HG03354 (cell line): ENCODE measurements around the gene FABP2.
A peak's percentile ranks its signal among the peaks of the same experiment; 100 is the strongest.
"Not testable (repeated sequence)": the region's sequence is repeated elsewhere in the genome, so short reads cannot be mapped to it uniquely, and the experiment has no call there.

Experiments
- ATAC-seq: cut with Tn5 transposase; IDR thresholded peaks from one replicate; pipeline ENCODE4 v1.9.1; 2021; ENCODE audit warnings: mild to moderate bottlenecking; ENCODE audit not compliant: unreplicated experiment, poor library complexity, severe bottlenecking

Gene FABP2

DNA sequence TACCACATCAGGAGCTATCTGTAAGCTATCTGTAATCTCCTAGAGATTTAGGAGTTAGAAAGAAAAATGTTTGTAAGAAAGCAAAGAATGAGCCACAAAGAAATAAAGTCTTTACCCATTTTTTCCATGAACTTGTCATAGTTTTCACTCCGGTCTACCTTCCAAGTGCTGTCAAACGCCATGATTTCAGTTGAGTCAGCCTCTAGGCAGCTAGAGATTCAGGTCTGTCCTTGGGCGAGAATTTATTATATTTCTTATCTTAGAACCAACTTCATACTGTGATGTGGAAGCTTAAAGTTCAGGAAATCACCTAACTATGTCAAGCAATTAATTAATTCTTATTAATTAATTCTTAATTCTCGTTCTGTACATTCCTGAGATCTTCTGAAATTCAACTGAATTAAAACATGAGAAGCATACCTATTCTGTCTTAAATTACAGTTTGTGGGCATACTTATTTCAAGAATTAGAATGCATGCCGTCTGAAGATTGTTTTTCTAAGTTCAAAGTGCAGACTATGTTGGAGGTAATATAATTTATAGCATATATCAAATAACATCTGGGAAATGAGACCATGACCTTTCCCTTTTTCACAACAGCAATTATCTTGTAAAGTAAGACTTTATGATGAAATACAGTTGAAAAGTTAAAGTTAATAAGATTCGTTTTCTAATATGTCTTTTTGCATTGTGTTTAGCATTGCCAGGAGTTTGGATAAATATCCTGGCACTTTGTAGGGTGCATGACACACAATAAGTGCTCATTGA lies at the start of gene FABP2:
TSS of gene FABP2 (minus strand) at position 218 of the 767 bp plus-strand sequence. CDS start at position 182, 36 bp downstream.
- ATAC-seq: no peak

DNA sequence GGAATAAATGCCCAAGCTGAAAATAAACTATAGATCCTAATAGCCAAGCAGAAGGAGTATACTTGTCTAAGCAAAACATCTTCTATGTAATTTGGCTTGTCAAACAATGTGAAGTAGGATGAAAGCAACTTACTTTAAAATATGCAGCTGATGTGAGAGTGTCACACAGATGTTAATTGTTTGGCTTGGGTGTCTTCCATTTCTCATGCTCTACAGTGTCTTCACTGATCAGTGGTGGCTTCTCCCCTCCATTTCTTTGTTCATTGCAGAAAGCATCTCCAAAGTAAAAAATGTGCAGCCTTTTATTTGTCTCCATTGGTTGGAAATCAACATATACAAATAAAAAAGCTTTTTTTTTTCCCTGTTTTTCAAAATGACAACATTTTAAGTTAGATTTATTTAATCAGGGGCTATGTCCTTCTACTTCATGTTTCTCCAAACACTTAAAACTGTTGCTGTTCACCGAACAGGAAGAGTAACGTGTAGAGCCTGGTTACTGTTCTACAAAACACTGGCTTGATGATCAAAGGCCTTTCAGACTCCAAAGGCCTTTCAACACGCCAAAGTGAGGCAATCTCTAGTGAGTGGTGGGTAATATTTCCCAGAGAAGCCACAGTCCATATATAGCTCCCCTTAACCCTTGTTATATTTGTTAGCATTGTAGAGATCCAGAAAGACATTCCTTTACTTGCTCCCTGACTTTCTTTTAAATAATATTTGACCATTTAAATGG lies 49.2 kb upstream of the FABP2 start:
- ATAC-seq: peak; percentile 33

DNA sequence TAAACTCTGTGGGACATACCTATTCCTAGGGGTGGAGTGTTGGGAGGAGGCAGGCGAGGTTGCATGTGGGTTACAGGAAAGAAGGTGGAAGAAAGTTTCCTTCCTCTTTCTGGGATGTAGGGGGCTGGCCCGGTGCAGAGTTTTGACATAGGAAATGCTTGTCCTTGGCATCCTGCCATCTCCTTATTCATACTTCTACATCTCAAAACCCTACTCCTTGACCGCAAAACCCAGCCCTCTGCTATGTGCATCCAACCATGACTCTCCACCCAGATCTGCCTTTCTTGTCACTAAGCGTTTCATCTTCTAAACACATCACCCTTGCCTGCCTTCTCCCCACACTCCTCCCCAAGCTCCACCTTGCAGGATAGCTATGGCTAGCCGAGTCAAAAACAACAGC lies 48.5 kb upstream of the FABP2 start:
- peak; percentile 94 for ATAC-seq

DNA sequence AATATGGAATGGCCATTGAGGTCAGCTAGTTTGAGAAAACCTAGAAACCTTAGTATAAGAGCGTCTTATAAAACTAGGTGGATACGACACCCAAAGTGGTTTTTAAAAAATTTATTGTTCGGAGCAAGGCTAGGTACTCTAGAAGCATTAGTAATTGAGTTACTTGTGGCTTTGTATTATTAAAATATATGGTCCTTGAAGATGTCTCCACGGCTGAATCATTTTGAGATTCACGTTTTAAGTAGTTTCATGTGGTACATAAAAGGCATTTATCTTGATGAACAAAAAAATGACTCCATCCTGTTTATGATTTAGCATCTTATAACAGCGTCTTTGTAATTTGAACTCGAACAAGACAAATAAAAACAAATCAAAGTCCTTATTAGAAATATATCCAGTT lies 44.9 kb upstream of the FABP2 start:
- not testable (repeated sequence) for ATAC-seq

DNA sequence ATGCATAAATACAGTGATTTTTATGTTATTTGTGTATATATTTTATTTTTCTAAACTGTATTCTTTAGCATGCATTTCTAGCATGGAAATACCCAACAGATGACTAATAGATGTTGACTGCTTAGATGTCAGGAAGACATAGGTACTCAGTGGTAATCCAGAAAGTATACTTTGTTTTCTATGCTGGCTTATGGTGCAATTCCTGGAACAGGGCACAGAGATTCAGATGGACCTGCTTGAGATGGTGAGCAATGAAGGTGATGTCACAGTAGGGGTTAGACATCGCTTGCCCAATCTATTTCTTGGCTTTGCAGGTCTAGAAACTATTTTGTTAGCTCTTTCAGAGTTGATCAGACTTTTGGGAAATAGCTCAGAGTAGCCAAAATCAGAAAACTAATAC lies 42.3 kb upstream of the FABP2 start:
- not testable (repeated sequence) for ATAC-seq

DNA sequence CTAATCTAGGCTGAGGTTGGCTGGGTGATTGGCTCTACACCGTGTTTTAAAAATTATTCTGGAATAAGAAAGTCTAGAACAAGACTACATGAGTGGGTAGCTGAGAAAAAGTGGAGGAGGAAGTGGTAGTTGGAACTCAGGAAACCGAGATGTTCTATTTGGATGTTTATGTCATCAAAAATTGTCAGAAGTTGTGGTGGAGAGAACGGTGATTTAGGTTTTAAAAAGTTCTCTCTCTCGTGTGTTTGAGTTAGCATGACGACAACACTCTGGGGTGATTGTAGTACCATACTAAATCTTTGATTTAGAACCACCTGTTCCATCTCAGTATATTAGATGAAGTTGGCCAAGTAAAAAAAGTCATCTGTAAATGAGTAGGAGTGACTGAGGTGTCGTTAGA lies 41.4 kb upstream of the FABP2 start:
- not testable (repeated sequence) for ATAC-seq

DNA sequence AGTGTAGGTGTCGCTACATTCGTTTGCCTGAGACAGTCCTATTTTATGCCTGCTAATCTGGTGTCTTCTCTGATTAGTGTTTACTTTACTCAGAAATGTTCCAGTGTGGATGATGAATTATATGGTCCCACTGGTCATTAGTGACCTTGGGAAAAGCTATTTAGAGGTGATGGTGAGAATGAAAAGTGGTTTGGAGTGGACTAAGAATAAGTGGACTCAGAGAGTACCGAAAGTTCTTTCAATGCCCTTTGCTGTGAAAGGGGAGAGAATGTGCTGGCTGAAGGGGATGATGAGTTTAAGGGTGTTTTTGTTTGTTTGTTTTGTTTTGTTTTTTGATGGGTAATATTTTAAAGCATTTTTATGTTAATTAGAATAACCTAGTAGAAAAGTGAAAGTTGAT lies 40.5 kb upstream of the FABP2 start:
- not testable (repeated sequence) for ATAC-seq

DNA sequence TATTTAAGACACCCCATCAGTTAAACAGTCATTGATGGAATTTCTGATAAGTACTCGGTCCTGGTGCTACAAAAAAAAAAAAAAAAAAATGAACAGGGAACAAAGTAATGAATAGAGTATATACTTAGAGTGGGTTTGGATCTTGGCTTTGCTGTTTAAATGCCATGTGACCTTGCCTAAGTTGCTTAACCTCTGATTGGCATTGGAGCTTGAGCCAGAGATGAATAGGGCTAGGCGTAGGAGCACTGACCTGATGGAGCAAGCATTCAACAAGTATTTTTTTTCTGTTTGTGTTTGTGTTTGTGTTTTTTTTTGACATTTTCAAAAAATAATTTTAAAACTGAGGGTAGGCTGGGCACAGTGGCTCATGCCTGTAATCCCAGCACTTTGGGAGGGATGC lies 37.9 kb upstream of the FABP2 start:
- not testable (repeated sequence) for ATAC-seq

DNA sequence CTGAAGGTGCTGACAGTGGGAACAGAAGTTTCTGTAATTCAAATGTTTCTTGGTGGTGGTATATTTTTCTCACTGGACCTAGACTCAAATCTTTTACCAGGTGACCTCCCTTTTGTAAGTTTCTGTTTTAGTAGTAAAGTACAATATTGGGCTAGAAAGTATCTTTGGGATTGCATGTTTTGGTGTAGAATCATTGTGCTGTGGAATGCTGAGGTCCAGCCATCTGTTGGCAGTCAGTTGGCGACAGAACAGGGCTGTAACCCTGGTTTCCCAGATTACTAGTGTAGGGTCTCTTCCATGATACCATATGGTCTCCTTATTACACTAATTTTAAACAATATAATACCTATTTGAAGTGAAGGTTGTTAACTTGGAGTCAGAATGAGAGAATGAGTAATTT lies 34.9 kb upstream of the FABP2 start:
- ATAC-seq: not testable (repeated sequence)

DNA sequence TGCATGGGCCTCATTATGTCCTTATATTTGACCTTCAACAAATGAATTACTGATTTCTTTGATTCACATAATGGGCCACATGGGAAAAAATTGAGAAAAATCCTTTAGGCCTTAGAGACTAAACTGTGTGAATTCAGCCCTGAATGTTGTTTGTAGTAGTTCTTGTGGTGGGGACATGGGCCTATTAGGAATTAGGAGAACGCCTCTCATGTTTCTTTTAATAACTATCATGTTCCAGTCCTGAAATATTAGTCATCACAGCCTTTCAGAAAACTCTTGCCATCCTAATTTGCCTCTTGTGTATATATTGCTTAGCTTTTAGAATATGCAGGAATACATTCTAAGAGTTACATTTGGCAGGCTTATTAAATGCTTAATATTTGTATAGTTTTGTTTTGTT lies 34.1 kb upstream of the FABP2 start:
- ATAC-seq: not testable (repeated sequence)

DNA sequence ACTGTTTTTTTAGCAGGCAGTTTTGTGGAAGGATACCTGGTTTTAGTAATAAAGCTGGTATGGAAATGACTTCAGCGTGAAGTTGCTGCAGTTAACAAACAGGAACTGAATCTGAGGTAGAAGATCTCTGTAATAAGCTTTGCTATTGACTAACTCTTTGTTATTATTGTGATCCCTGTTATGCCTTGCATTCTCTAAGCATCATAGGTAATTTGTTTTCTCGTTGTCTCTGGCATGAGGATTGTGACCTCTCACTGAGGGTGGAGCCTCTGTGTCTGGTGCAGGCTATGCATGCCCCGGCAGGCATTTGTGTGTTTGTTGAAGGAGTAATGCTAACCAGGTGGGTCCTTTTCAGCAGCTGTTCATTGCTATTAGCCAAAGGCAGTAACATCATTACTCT lies 31.4 kb upstream of the FABP2 start:
- ATAC-seq: peak; percentile 58

DNA sequence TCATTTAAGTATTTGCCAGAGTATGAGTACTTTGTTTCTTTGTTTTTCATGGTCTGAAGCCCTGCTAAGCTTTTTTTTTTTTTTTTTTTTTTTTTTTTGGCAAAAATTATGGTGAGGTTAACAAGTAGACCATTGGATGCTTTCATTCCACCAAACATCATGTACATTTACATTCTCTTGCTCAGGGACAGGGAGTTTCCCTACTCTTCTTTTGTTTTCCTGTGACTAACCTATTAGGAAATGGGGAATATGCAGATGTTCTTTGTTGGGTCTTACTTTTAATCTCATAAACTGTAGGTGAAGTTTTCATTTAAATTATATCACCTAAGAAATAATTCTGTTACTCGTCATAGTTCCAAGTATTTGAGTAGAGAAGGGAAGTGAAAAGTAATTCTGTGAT lies 26.2 kb upstream of the FABP2 start:
- ATAC-seq: not testable (repeated sequence)

DNA sequence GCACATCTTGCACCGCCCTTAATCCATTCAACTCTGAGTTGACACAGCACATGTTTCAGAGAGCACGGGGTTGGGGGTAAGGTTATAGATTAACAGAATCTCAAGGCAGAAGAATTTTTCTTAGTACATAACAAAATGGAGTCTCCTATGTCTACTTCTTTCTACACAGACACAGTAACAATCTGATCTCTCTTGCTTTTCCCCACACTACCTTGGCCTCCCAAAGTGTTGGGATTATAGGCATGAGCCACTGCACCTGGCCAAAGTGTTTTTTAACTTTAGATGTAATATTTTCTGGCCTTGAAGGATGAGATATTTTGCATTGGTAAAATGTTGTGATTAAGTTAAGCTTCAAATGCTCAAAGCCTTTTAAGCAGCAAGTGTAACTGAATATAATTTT lies 21.4 kb upstream of the FABP2 start:
- not testable (repeated sequence) for ATAC-seq

DNA sequence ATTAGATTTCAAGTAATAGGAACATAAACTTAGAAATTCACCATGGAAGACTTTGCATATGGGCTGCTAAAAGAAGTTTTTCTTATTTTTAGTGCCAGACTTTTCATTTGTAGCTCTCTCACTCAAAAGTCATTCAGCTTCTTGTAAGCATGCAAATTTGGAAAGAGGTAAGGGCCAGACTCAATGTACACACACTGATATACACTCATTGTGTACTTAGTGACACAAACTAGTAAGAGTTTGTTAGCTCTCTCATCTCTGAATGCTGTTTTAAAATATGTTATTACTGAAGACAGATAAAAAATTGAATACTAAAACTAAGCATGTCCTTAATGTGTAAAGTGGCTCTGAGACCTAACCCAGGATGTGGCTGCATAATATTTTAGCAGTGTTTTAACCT lies 18.0 kb upstream of the FABP2 start:
- not testable (repeated sequence) for ATAC-seq

DNA sequence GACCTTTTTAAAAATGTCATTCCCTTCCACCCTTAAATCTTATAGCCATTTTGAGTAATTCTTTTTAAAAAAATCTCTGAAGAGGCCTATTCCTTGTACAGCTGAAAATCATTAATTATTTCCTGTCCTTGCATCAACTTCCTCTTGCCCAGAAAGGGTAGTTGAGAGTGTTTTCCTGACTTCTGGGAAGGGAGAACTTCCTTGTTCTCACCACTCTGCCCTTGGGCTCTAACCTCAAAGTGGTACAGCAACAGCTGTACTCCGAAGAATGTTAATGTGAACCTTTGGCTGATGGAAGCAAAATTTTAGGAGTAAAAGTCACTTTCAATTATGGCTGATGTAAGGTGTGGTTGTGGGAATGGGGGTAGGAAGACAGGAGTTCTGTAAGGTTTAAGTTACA lies 15.1 kb upstream of the FABP2 start:
- no peak for ATAC-seq

DNA sequence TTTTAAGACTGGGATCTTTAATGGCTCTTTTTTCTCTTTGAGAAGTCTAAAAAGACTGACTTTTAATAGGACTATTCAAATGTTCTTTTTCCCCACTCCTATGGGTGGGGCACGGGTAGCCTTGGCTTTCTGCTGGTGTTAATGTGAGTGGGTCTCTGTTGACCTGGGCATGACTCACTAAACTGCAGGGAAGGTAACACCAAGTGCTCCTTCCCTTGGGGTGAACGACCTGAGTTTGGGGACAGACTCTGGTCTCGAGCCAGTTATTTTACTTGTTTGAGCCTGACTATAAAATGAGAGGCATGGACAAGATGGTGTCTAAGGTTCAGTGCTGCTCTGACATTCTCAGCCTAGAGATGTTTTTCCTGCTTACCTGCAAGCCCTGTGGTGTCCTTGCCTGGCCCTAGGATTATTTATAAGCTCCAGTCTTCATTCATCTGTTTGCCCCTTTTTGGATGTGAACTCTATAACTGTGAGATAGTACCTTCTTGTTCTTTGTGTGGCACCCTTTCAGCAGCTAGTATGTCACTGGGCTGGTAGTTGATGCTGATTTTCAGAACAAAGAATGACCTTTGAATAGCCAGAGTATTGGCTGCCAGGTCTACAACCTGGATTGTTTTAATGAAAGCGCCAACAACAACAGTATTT lies 14.5 kb upstream of the FABP2 start:
- not testable (repeated sequence) for ATAC-seq

DNA sequence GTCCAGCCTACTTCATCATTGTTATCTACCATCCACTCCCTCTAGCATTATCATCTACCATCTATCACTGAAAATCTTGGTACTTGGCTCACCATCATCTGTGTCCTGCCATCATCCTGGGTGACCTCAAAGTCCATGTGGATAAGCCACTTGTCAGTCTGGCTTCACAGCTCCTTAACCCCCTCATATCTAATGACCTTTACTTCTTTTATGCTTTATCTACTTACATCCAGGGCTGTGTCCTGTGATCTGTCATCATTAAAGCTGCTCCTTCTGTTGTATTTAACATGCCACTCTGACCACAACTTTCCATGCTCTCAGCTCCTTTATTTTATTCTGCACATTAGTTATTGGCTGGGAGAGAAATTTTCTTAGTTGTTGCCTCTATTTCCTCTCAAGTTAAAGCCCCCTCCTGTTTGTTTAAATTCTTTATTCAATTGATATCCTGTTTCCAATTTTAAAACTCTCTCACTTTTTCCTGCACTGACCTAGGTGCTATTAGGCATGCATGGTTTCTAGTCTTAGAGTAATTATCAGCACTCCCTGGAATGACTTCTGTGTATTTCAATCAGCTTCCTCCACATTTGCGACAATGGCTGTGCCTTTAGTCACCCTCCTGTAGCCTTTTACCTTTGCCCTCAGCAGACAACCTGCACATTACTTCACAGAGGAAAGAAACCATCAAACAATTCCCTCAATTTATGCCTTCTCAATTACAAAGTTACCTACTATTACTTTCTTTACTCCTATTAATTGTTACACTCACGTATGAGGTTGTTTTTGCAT lies 8.1 kb upstream of the FABP2 start:
- no peak for ATAC-seq

DNA sequence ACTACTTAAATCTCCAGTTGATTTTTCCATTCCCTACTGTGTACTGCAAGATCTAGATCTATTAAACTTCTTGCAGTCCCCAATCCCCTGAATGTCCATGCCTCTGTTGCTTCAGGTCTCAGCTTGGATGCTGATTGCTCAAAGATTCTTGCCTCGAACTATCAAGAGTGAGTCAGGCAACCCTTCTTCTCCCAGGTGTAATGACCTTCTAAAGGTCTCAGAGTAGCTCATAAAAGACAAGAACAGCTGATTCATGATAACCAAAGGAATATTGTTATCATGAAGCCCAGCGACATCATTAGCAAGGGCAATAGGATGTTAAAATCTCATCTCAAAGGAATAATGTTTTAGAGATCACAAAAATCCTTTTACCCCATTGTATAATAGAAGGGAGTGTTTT lies 6.8 kb upstream of the FABP2 start:
- no peak for ATAC-seq

DNA sequence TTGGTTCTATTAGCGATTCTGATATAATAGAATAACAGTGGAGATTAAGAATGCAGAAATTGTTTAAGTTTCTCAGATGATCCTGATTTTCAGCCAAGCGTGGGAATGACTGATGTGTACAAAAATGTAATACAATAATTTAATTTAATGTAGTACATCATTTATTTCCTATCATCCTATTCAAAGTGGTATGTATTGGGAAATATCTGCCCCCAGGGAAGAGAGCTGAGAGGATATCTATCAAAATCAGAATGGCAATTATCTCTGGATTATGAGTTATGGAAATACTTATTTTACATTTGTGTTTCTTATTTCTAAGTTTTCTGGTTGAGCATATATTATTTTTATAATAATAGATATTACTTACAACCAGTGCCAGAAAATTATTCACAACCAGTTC lies 3.9 kb downstream of the FABP2 start:
- no peak for ATAC-seq

DNA sequence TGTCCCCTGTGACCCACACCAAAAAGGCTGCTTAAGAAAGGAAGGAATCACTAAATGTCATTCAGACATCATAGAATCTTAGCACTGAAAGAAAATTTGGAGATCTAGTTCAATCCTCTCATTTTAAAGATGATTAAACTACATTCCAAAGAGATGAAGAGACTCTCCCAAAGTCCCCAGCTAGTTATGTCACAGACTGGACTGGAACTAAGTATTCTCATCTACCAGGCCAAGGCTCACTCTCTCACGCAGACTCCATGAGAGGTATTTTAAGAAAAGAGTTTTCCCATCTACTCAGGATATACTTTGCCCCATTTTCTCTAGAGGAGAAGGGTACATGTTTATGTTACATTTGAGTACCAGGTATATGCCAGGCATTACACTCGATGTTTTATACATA lies 6.9 kb downstream of the FABP2 start:
- ATAC-seq: no peak
